T-cell (primary cell): ENCODE measurements around the gene SHB. TPM values are rescaled to one million over a fixed set of nuclear protein-coding genes. Genes with fewer than 3 reads are reported as not detected.

Experiments
- ATAC-seq, 4 experiments: fragments of 200-7000 bp in 3 of 4; fragments of 150-1000 bp in 1 of 4; cut with Tn5 transposase; replicated peaks in 1 of 4; 1 replicate in 3 of 4; 2 replicates in 1 of 4; pipeline ENCODE4 v1.10.0; 2021; ENCODE audit warnings: moderate library complexity in 3 of 4, mild to moderate bottlenecking in 2 of 4, moderate number of reproducible peaks in 1 of 4
- CTCF ChIA-PET, 2 donors: fragments of 300-600 bp; sonication (Branson Sonifier 250); formaldehyde crosslinking; loops; one replicate each; lab custom pipeline; 2022; ENCODE audit warnings: antibody characterized with exemption in 2 of 2; lab: Charles Lee
- POLR2A ChIA-PET, 2 donors: fragments of 300-600 bp; sonication (Branson Sonifier 250); formaldehyde crosslinking; loops; one replicate each; lab custom pipeline; 2022; ENCODE audit warnings: antibody characterized with exemption in 2 of 2; lab: Charles Lee
- DNase-seq, 35 experiments: peaks; one replicate each; pipeline versions ENCODE4 v3.0.0 to v3.0.0-alpha.2; 2013 to 2023
- H3K27ac ChIP-seq: one replicate; pipeline ENCODE4 v1.5.1; 2013; ENCODE audit warnings: low read length
- H3K27me3 ChIP-seq, 2 experiments: replicated peaks in 1 of 2; 1 replicate in 1 of 2; 2 replicates in 1 of 2; pipeline versions ENCODE4 v1.6.1 to v1.7.0; 2013; ENCODE audit warnings: low read length in 1 of 2, mixed read lengths in 1 of 2; ENCODE audit not compliant: control insufficient read depth in 2 of 2, insufficient read depth in 2 of 2; ENCODE audit errors: extremely low read depth in 1 of 2
- H3K36me3 ChIP-seq, 2 donors: 1 replicate in 1 of 2; 2 replicates in 1 of 2; pipeline versions ENCODE4 v1.6.1 to v1.7.0; 2013; ENCODE audit warnings: low read length in 1 of 2; ENCODE audit not compliant: control insufficient read depth in 2 of 2, insufficient read depth in 1 of 2; ENCODE audit errors: extremely low read depth in 1 of 2
- H3K4me1 ChIP-seq, 2 experiments: 1 replicate in 1 of 2; 2 replicates in 1 of 2; pipeline versions ENCODE4 v1.6.1 to v1.7.0; 2013; ENCODE audit warnings: low read length in 2 of 2, mixed read lengths in 1 of 2; ENCODE audit not compliant: insufficient read depth in 2 of 2, control insufficient read depth in 1 of 2; ENCODE audit errors: extremely low read depth in 1 of 2
- H3K4me3 ChIP-seq, 2 donors: 1 replicate in 1 of 2; 2 replicates in 1 of 2; pipeline versions ENCODE4 v1.5.1 to v1.7.0; 2013; ENCODE audit warnings: mild to moderate bottlenecking in 2 of 2, low read length in 1 of 2, moderate library complexity in 1 of 2; ENCODE audit not compliant: control insufficient read depth in 1 of 2; ENCODE audit errors: extremely low read depth in 1 of 2
- H3K9me3 ChIP-seq: 2 replicates; pipeline ENCODE4 v1.7.0; 2013
- H3K27ac Mint-ChIP-seq, 2 donors: one replicate each; pipeline ENCODE4 v1.8.0; 2020 to 2021; ENCODE audit warnings: mild to moderate bottlenecking in 2 of 2, mixed read lengths in 2 of 2
- H3K27me3 Mint-ChIP-seq, 2 donors: one replicate each; pipeline ENCODE4 v1.8.0; 2021 to 2022; ENCODE audit warnings: mixed read lengths in 2 of 2
- H3K36me3 Mint-ChIP-seq: one replicate; pipeline ENCODE4 v1.8.0; 2021; ENCODE audit warnings: mixed read lengths
- H3K4me1 Mint-ChIP-seq, 3 donors: one replicate each; pipeline ENCODE4 v1.8.0; 2020 to 2022; ENCODE audit warnings: mixed read lengths in 3 of 3, mild to moderate bottlenecking in 1 of 3
- H3K4me3 Mint-ChIP-seq, 3 donors: one replicate each; pipeline ENCODE4 v1.8.0; 2020 to 2022; ENCODE audit warnings: mild to moderate bottlenecking in 3 of 3, mixed read lengths in 3 of 3, moderate library complexity in 3 of 3
- H3K9me3 Mint-ChIP-seq, 3 donors: one replicate each; pipeline ENCODE4 v1.8.0; 2020 to 2022; ENCODE audit warnings: mixed read lengths in 3 of 3
- WGBS: methylation state at CpG from one replicate; pipeline ENCODE4 v1.1.5; 2013; ENCODE audit warnings: missing lambda C conversion rate; ENCODE audit not compliant: insufficient coverage; 5-methylcytosine and 5-hydroxymethylcytosine counted together
- total RNA-seq, 35 experiments: library from RNA in 6 of 35; stranded (reverse) in 6 of 35; fragments of 120-200 nt in 1 of 35; gene quantifications; one replicate each; pipeline versions ENCODE4 v1.2.1 to v1.2.4 and lab custom pipeline; 2013 to 2026

SHB gene
- total RNA-seq, 5 donors from 2014 or later (not counting 1 experiment from before 2014, with no cell fraction given): 1.2 to 1.5 (median 1.3) TPM

- WGBS: 88% methylated on average over 10 of the region's 21 CpGs
These were observed 28.9 kb downstream of the SHB start for GRCh38 chr9:38039907-38040682.

GRCh38 chr9:38039090-38039906, 29.7 kb downstream of the SHB start:
- no peak overlapping the region for H3K4me3 ChIP-seq
- H3K9me3 ChIP-seq: no peaks in the 10 kb centered on the region
- no peaks in the 10 kb centered on the region for H3K4me1 ChIP-seq
- no peaks in the 10 kb centered on the region for H3K36me3 ChIP-seq
- DNase-seq: no peak
- ATAC-seq: no peak
- H3K9me3 Mint-ChIP-seq: no peaks in the 10 kb centered on the region
- H3K27me3 ChIP-seq: peaks cover 0 to 9% of the 10 kb centered on the region in 2 experiments
- no peaks in the 10 kb centered on the region for H3K4me1 Mint-ChIP-seq
- H3K36me3 Mint-ChIP-seq: no peaks in the 10 kb centered on the region
- H3K27ac ChIP-seq: no peak overlapping the region
- WGBS: 71% methylated on average over 10 of the region's 16 CpGs
- ChIA-PET CTCF (no interaction called here), POLR2A (no interaction called here)
- H3K4me3 Mint-ChIP-seq: no peak overlapping the region
- no peak overlapping the region for H3K27ac Mint-ChIP-seq
- no peaks in the 10 kb centered on the region for H3K27me3 Mint-ChIP-seq

More at GRCh38 chr9:38039907-38040682, 28.9 kb downstream of the SHB start:
- no peak for DNase-seq
- Mint-ChIP-seq H3K4me3 (no peak overlapping the region), H3K4me1 (no peaks in the 10 kb centered on the region), H3K9me3 (no peaks in the 10 kb centered on the region), H3K27me3 (no peaks in the 10 kb centered on the region), H3K36me3 (no peaks in the 10 kb centered on the region), H3K27ac (no peak overlapping the region)
- Histone ChIP-seq H3K27me3 (peaks cover 0 to 12% of the 10 kb centered on the region in 2 experiments), H3K9me3 (no peaks in the 10 kb centered on the region), H3K27ac (no peak overlapping the region), H3K36me3 (no peaks in the 10 kb centered on the region), H3K4me1 (no peaks in the 10 kb centered on the region), H3K4me3 (no peak overlapping the region)
- POLR2A ChIA-PET: no interaction called here
- ATAC-seq: no peak
- CTCF ChIA-PET: no interaction called here

- H3K4me1 Mint-ChIP-seq: no peaks in the 10 kb centered on the region
- no peak overlapping the region for H3K27ac Mint-ChIP-seq
- Histone ChIP-seq H3K27me3 (peaks cover 0 to 9% of the 10 kb centered on the region in 2 experiments), H3K9me3 (no peaks in the 10 kb centered on the region), H3K27ac (no peak overlapping the region), H3K36me3 (no peaks in the 10 kb centered on the region), H3K4me3 (no peak overlapping the region), H3K4me1 (no peaks in the 10 kb centered on the region)
- ChIA-PET CTCF (no interaction called here), POLR2A (no interaction called here)
- no peak for DNase-seq
- H3K36me3 Mint-ChIP-seq: no peaks in the 10 kb centered on the region
- no peaks in the 10 kb centered on the region for H3K9me3 Mint-ChIP-seq
- no peaks in the 10 kb centered on the region for H3K27me3 Mint-ChIP-seq
- WGBS: 75% methylated on average over 7 of the region's 15 CpGs
- no peak for ATAC-seq
- H3K4me3 Mint-ChIP-seq: no peak overlapping the region
These were observed 30.5 kb downstream of the SHB start for GRCh38 chr9:38038307-38039089.

- no peak overlapping the region for H3K27ac ChIP-seq
- no peaks in the 10 kb centered on the region for H3K9me3 Mint-ChIP-seq
These were observed 31.1 kb downstream of the SHB start for GRCh38 chr9:38037981-38038306.

GRCh38 chr9:38036359-38037084, 32.5 kb downstream of the SHB start:
- no peaks in the 10 kb centered on the region for H3K4me1 ChIP-seq
- no peaks in the 10 kb centered on the region for H3K9me3 ChIP-seq
- ChIA-PET POLR2A (no interaction called here), CTCF (no interaction called here)
- 77% methylated on average over 5 of the region's 12 CpGs for WGBS
- no peak overlapping the region for H3K27ac ChIP-seq
- no peak for DNase-seq
- H3K27me3 Mint-ChIP-seq: peaks cover 0 to 2% of the 10 kb centered on the region in 2 donors
- peaks cover 0 to 7% of the 10 kb centered on the region in 2 experiments for H3K27me3 ChIP-seq
- no peaks in the 10 kb centered on the region for H3K4me1 Mint-ChIP-seq
- no peaks in the 10 kb centered on the region for H3K36me3 ChIP-seq
- no peak overlapping the region for H3K27ac Mint-ChIP-seq
- H3K4me3 Mint-ChIP-seq: no peak overlapping the region
- no peak overlapping the region for H3K4me3 ChIP-seq
- no peaks in the 10 kb centered on the region for H3K9me3 Mint-ChIP-seq
- no peak for ATAC-seq
- no peaks in the 10 kb centered on the region for H3K36me3 Mint-ChIP-seq

More at GRCh38 chr9:38037981-38038306, 31.1 kb downstream of the SHB start:
- ChIA-PET POLR2A (no interaction called here), CTCF (no interaction called here)
- 78% methylated on average over 5 of the region's 5 CpGs for WGBS
- Mint-ChIP-seq H3K27me3 (no peaks in the 10 kb centered on the region), H3K4me3 (no peak overlapping the region), H3K36me3 (no peaks in the 10 kb centered on the region), H3K4me1 (no peaks in the 10 kb centered on the region), H3K27ac (no peak overlapping the region)
- no peak for DNase-seq
- H3K4me3 ChIP-seq: no peak overlapping the region
- H3K9me3 ChIP-seq: no peaks in the 10 kb centered on the region
- H3K4me1 ChIP-seq: no peaks in the 10 kb centered on the region
- H3K36me3 ChIP-seq: no peaks in the 10 kb centered on the region
- peaks cover 0 to 9% of the 10 kb centered on the region in 2 experiments for H3K27me3 ChIP-seq
- ATAC-seq: no peak

GRCh38 chr9:38035873-38036272, 33.2 kb downstream of the SHB start:
- peaks cover 0 to 2% of the 10 kb centered on the region in 2 donors for H3K27me3 Mint-ChIP-seq
- H3K9me3 ChIP-seq: no peaks in the 10 kb centered on the region
- H3K9me3 Mint-ChIP-seq: no peaks in the 10 kb centered on the region
- no peaks in the 10 kb centered on the region for H3K36me3 ChIP-seq
- H3K4me1 ChIP-seq: no peaks in the 10 kb centered on the region
- no peaks in the 10 kb centered on the region for H3K4me1 Mint-ChIP-seq
- H3K36me3 Mint-ChIP-seq: no peaks in the 10 kb centered on the region
- ATAC-seq: no peak
- peaks cover 0 to 7% of the 10 kb centered on the region in 2 experiments for H3K27me3 ChIP-seq
- H3K27ac Mint-ChIP-seq: no peak overlapping the region
- ChIA-PET CTCF (no interaction called here), POLR2A (no interaction called here)
- WGBS: 94% methylated on average over 6 of the region's 8 CpGs
- DNase-seq: no peak
- H3K4me3 Mint-ChIP-seq: no peak overlapping the region
- no peak overlapping the region for H3K4me3 ChIP-seq
- no peak overlapping the region for H3K27ac ChIP-seq
